HCT116 (cell line): ENCODE measurements around the gene APOL3.

Experiments
- EZH2 ChIP-seq: fragments of 200-600 bp; sonication (generic); IDR thresholded peaks from 2 replicates; pipeline ENCODE4 v1.6.1; 2017; ENCODE audit warnings: antibody characterized with exemption, mixed run types
- POLR2A ChIP-seq: IDR thresholded peaks from 2 replicates; pipeline ENCODE4 v1.7.0; 2011; ENCODE audit warnings: borderline replicate concordance; ENCODE audit not compliant: insufficient read depth, insufficient read length; ENCODE audit errors: extremely low read depth
- RAD21 ChIP-seq: IDR thresholded peaks from 2 replicates; pipeline ENCODE4 v1.6.1; 2012; ENCODE audit warnings: low read depth, mild to moderate bottlenecking

GRCh38 chr22:36125994-36126531 lies 34.5 kb downstream of the APOL3 start:
- TF ChIP-seq EZH2 (no peak), POLR2A (no peak), RAD21 (no peak)
